Measurements from ENCODE around the gene PHACTR4.
"Not testable (repeated sequence)": the region's sequence is repeated elsewhere in the genome, so short reads cannot be mapped to it uniquely, and the experiment has no call there.

GRCh38 chr1:28541414-28542015, 172.0 kb downstream of the PHACTR4 start:
- TF ChIP-seq, protein P1, sequence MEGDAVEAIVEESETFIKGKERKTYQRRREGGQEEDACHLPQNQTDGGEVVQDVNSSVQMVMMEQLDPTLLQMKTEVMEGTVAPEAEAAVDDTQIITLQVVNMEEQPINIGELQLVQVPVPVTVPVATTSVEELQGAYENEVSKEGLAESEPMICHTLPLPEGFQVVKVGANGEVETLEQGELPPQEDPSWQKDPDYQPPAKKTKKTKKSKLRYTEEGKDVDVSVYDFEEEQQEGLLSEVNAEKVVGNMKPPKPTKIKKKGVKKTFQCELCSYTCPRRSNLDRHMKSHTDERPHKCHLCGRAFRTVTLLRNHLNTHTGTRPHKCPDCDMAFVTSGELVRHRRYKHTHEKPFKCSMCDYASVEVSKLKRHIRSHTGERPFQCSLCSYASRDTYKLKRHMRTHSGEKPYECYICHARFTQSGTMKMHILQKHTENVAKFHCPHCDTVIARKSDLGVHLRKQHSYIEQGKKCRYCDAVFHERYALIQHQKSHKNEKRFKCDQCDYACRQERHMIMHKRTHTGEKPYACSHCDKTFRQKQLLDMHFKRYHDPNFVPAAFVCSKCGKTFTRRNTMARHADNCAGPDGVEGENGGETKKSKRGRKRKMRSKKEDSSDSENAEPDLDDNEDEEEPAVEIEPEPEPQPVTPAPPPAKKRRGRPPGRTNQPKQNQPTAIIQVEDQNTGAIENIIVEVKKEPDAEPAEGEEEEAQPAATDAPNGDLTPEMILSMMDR (IDR thresholded peaks at IDR 0.05), result not testable (repeated sequence)
- TF ChIP-seq POLR2A (IDR thresholded peaks at IDR 0.05), result not testable (repeated sequence)
